AG04450 (cell line): Measurements from ENCODE around the gene MED13. TPM values are rescaled to one million over a fixed set of nuclear protein-coding genes. Genes with fewer than 3 reads are reported as not detected.

Source experiments
- CTCF ChIA-PET: fragments of 300-600, 350-600 bp; formaldehyde crosslinking; extraction: SDS; loops from one replicate; lab custom pipeline; 2022; ENCODE audit warnings: antibody characterized with exemption, inconsistent platforms; lab: Charles Lee
- POLR2A ChIA-PET: fragments of 350-600 bp; formaldehyde crosslinking; extraction: SDS; loops from one replicate; lab custom pipeline; 2021; ENCODE audit warnings: antibody characterized with exemption, inconsistent platforms; lab: Yijun Ruan, JAX
- DNase-seq: peaks from one replicate; pipeline ENCODE4 v3.0.0-alpha.2; 2011; ENCODE audit warnings: low read depth, low spot score
- H3K27ac ChIP-seq: one replicate; pipeline ENCODE4 v1.5.1; 2012; ENCODE audit warnings: low read depth, low read length, control low read depth
- H3K27me3 ChIP-seq: one replicate; pipeline ENCODE4 v1.6.0; 2012; ENCODE audit warnings: low read length; ENCODE audit not compliant: control insufficient read depth, insufficient read depth
- H3K4me3 ChIP-seq: 2 replicates; pipeline ENCODE4 v1.5.1; 2011; ENCODE audit warnings: mild to moderate bottlenecking, low read depth, low read length, control low read depth
- H3K9me3 ChIP-seq: 2 replicates; pipeline ENCODE4 v1.5.1; 2012; ENCODE audit warnings: low read length; ENCODE audit not compliant: control insufficient read depth, insufficient read depth
- CTCF ChIP-seq: IDR thresholded peaks from 2 replicates; pipeline ENCODE4 v1.5.1; 2011; ENCODE audit warnings: low read depth, low read length, control low read depth, inconsistent platforms
- polyA plus RNA-seq: library from polyadenylated mRNA; depleted of rRNA; stranded (reverse); fragments of >200 nt; gene quantifications from 2 replicates; pipeline ENCODE4 v1.2.3, GENCODE V29; 2011

The MED13 gene
- polyA plus RNA-seq, 1 experiment = 35.2 TPM

DNA sequence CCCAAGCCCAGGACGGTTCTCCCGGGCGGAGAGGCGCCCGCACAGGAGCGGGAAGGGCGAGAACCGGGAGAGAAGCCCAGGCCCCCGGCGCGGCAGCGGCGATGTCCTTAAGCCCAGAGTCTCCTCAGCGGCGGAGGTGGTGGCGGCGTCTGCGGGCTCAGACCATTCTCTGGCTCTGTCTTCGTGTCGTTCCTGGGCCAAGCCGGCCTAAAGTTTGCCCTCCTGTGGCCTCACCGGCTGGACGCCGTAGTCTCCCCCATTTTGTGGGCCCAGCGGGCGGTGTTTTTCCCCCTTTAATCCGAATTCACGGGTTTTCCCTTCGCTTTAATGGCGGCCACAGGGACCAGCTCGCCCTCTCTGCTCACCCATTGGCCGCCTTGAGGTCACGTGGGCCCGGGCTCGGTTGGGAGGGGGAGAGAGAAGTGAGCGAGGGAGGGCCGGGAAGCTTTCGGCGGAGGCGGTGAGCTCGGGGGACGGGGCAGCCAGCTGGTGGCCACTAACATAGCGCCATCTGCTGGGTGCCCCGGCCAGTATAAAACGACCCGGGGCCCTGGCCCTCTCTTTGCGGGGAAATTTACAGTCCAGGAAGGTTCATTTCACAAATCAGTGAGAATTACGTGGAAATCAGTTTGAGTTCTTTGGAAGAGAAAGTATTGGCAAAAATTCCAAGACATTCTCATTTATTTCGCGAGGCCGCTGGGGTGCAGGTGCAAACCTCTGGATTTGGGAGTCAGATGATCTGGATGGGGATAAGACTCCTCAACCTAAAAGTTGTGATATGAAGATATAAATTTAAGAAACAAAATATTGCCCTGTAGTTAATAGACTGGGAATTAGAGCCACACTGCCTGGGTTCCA, 762 bp upstream of the MED13 start:
- CTCF ChIA-PET = interaction anchor here (0.5 to 1.6 kb wide), 24 partner anchors 10 to 1702 kb away, joined by 3 to 24 read pairs (median 4); no protein-coding TSS in a partner anchor
- peak overlapping the region; percentile 96 for H3K27ac ChIP-seq

DNA sequence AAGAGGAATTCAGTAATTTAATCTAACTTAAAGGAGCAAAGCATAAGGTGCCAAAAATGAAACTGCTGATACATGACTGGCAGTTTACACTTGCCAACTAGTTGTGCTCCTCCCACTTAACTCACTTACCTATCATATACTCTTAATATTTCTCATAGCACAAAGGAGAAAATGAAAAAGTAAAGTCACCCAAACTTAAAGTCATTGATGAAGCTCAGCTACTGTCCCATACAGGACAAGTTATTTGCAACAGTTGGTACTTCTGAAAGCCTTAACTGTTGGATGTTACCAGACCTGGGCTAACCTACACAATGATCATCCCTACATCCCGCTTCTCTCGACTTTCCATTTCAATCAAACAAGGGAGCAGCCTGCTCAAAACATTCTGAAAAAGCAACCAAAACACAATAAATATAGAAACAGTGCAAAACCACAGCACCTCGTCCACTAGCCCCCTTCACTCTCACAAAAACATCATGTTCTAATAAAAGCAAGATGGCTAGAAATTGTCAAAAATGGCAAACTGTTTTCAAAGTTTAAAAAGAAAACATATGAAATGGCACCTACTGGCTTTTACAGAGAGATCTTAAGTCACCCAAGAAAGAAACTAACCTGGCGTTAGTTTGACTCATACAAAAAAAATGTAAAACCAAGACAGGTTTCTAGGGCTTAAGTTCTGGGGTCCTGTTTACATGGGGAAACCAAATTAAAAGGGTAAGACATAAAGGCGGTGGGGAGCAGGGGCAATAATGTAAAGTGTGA, 868 bp downstream of the MED13 start:
- POLR2A ChIA-PET = no interaction called here
- no peak for DNase-seq
- no peak for TF ChIP-seq CTCF
- Histone ChIP-seq H3K27ac (no peak overlapping the region), H3K9me3 (no peaks in the 10 kb centered on the region; the same call in 1 of the 2 replicates), H3K27me3 (no peaks in the 10 kb centered on the region), H3K4me3 (peak overlapping the region; percentile 82)
- CTCF ChIA-PET = no interaction called here

More for the DNA sequence above, 762 bp upstream of the MED13 start:
- Histone ChIP-seq H3K27me3 (no peaks in the 10 kb centered on the region), H3K4me3 (peak overlapping the region; percentile 91), H3K9me3 (no peaks in the 10 kb centered on the region; the same call in 1 of the 2 replicates)
- POLR2A ChIA-PET = interaction anchor here (0.6 to 1.2 kb wide), 4 partner anchors 10 to 37 kb away, joined by 3 to 6 read pairs (median 3); no protein-coding TSS in a partner anchor
- peak; percentile 94 for TF ChIP-seq CTCF
- DNase-seq = peak; percentile 93

GRCh38 chr17:62062944-62063343, 2.1 kb downstream of the MED13 start:
- POLR2A ChIA-PET = no interaction called here
- CTCF ChIA-PET = interaction anchor here (0.6 kb wide), 1 partner anchor 178 kb away, joined by 3 read pairs; no protein-coding TSS in a partner anchor
- H3K9me3 ChIP-seq = no peaks in the 10 kb centered on the region; the same call in 1 of the 2 replicates
- no peak overlapping the region for H3K27ac ChIP-seq
- DNase-seq = no peak
- H3K27me3 ChIP-seq = no peaks in the 10 kb centered on the region
- H3K4me3 ChIP-seq = peak overlapping the region; percentile 82
- no peak for TF ChIP-seq CTCF

DNA sequence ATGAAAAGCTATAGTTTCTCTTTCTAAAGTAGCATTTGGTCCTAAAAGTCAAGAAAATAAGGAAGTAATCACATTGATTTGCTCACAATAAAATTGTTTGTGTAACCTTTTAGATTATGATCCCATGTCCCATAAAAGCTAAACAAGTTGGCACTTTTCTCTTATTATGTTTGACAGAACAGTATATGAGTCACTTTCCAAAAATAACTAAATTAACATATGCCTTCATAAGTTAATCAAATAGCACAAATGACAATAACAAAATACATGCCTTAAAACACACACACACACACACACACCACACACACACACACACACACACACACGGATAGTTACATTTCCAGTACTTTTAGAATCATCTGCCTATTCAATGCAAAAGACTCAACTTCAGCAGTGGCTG, 2.8 kb downstream of the MED13 start:
- TF ChIP-seq CTCF = no peak
- Histone ChIP-seq H3K9me3 (no peaks in the 10 kb centered on the region; the same call in 1 of the 2 replicates), H3K4me3 (peak overlapping the region; percentile 82), H3K27ac (no peak overlapping the region), H3K27me3 (no peaks in the 10 kb centered on the region)
- POLR2A ChIA-PET = no interaction called here
- CTCF ChIA-PET = interaction anchor here (0.6 kb wide), 1 partner anchor 178 kb away, joined by 3 read pairs; no protein-coding TSS in a partner anchor
- DNase-seq = no peak
